Suppressor macrophage treated with lipopolysaccharide for 4 hours (primary cell): ENCODE data around the gene COPZ2.
A peak's percentile ranks its signal among the peaks of the same experiment; 100 is the strongest.
"Not testable (repeated sequence)": the region's sequence is repeated elsewhere in the genome, so short reads cannot be mapped to it uniquely, and the experiment has no call there.

ENCODE experiments used
- DNase-seq: peaks from one replicate; pipeline ENCODE4 v3.0.0-alpha.2; 2020

The COPZ2 gene

DNA sequence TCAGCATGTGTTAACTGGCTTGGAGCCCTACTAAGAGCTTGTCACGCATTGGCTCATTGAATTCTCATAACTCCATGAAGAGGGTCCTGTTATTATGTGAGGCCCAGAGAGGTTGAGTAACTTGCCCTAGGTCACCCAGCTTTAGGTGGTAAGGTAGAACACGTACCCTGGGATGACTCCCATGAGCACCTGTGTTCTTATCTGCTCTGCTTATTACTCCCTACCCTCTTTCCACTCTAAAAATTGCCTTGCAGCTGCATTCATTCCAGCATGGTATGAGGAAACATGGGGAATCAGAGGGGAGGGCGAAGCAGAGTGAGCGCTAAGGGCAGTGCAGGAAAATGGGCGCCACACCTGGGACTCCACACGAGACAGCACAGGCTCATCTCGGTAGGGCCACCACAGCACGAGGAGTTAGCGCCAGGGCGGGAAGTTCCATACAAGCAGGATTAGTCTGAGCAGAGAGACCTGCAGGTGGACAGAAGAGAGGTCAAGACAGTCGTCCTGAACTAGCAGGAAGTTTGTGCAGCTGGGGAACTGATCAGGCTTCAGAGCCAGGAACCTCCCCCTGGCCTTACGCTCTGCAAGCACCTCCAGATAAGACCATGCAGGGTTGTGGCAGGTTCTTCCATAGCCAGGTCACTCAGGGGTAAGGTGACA lies 10.1 kb downstream of the COPZ2 start:
- no peak for DNase-seq

DNA sequence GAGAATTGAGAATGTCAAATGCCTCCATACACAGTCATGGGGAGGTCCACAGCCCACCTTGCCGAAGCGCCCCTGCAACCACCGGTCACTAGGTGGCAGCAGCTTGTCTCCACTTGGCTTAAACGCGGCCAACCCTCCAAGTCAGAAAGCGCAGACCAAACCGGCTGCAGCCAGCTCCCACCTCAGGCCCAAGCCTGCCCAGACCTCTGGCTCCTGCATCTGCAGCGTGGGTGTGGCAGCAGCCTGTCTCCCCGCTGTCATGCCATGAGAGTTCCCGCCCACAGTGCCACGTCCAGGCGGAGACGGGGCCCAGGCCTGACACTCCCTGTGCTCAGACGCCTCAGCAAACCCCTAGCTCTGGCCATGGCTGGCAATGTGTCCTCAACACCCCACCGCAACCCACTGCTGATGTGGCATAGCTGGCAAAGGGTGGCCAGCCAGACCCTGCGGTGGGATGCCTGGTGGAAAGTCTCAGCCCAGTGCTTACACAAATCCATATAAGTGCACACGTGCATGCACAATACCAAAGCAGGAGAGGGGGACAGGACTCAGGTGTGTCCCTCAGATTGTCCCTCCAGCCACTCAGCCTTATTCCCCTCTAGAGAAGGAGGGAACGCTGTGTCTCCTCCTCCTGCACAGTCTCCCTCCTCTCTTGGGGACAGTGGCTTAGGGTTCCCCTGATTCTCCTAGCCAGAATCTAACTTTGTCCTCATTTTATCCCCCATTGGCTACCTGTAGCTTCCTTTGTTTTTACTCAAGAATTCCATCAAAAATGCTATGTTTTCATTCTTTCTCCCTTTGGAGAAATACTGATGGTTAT lies 10.9 kb downstream of the COPZ2 start:
- peak; percentile 75 for DNase-seq

DNA sequence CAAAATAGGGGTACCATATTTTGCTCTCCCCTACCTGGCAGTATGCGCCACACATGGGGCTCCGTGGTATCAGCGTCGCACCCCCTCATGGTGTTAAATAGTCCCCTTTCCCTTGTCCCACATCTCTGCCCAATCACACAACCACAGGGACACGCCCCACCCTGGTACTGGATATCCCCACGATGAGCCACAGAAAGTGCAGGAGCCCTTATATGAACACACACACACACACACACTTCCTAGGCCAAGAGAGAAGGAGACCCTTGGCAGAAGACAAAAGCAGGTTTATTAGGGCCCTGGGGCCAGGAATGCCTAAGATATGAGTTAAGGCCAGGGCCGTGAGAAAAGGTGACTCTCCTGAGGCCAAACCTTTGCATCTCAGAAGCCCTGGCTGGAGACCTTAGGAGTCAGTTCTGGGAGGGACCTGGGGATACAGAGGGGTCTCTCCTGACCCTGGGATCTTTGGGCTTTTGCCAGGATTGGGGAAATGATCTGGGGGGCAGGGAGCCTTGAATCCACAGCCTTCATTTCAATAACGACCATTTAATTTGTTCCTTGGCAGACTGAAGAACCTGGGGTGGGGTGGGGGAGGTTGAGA lies 11.6 kb downstream of the COPZ2 start:
- DNase-seq = no peak

DNA sequence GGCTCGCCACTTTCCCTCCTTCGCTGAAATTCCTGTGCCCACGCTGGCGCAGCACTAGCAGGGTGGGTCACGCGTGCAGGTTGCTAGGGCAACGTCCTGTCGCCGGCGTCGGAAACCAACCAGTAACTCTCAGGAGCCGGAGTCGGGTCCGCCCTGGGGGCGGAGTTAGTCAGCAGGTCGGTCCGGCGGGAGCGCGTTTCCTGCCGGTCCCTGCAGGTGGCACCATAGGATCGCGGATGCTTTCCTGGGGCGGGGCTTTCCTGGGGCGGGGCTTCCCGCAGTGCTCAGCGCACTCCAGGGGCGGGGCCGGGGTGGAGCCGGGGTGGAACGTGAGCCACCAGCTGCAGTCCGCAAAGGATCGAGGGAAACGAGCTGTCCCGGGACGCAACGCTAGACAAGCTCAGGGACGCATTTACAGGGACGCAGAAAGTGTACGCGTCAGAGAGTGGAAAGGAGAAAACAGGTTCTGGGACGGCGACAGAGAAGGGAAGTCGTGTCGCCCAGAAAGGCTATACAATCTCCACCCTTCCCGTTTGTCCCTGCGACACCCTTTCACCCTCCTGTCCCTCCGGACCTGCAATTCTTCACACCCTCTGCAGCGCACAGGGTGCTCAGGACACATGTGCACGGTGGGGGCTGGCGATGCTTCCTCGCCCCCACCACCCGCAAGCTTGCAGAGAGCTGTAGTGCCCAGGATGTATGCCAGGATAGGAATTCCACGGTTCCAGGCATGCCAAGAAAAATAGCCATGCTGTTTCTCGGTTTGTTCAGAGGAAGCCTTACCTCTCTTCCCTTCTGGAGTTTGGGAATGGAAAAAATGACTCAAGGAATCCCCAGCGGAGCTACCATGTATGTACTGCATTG lies 12.3 kb downstream of the COPZ2 start:
- peak; percentile 99 for DNase-seq

DNA sequence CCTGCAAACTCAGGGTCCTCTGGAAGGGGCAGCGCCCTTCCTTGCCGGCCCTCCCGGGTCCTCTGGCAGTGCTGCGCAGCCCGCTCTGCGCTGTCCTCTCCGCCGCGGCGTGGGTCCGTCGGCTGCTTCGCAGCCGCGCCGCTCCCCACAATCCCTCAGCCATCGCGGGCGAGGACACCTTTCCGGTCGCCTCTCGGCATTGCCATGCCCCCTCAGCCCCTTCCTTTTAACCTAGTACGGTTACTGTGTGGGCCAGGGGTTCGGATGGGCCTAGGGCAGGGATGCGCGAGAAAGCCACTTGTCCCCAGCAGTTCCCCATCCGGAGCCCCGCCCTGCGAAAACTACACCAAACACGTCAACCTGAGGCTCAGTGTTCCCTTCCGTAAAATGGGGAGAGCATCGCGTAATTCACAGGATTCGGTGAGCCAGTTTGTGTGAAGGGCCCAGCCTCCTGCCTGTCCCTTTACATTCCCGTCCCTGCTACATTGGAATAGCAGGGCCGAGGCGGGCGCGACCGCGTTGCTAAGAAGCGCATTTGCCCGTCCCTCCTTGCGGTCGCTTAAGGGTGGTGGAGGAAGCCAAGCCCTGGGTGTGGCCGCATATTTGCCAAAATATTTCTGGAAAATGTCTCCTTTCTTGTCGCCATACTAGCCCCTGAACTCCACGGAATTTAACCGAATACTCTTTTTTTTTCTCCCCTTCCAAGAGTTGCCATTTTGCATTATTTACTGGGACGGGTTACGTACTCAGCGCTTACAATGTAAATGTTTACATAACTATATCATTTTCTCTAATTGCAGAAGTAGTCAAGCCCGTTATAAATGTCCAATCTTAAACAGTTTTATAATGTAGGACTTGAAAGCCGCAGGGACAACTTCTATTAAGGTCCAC lies 13.2 kb downstream of the COPZ2 start:
- DNase-seq = peak; percentile 43

DNA sequence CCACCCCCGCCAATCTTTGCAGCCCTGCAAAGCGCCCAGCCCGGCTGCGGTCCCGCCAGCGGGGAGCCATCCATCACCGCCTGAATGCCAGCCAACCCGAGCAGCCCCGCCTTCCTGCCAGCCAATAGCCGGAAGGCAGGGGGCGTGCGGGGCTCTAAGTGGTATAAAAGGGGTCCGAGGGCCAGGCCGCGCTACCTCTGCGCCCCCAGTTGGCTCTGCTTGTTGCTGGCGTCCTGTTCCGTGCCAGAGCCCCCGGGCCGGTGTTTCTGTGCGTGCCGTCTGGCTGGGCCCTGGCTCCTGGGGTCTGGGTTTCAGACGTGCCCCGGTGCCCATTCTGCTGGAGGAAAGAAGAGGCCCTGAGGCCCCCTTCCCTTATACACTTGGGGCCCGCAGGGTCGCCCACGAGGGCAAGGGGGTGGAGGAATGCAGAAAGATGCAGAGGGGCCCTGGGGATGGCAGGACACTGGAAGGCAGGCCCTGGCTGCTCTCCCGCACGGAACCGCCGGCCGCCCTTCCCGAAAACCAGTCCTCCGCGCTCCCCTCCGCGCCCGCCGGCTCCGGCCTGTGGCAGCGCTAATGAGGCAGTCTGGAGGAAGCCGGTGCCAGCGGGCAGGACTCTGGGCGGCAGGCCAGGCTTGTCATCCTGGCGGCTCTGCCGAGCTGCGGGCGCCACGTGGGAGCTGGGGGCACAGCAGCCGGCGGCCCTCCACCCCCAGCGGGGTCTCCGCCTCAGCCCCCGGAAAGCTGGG lies 14.0 kb downstream of the COPZ2 start:
- DNase-seq = peak; percentile 80

DNA sequence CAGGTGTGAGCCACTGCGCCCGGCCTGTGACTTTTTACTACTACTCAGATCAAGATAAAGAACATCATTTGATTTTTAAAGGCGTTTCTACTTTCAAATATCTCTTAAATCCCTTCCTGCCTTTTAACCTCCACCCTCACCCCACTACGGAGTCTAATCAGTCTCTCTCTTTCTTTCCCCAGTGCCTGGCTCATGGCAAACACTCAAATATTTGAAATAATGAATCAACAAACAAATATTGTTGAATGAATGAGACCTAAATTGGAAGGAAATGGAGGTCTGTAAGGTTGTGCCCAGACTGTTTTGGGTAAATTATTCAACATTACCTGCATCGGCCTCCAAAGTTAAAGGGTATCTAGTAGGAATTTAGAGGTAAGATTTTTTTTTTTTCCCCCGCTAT lies 14.7 kb downstream of the COPZ2 start:
- no peak for DNase-seq

DNA sequence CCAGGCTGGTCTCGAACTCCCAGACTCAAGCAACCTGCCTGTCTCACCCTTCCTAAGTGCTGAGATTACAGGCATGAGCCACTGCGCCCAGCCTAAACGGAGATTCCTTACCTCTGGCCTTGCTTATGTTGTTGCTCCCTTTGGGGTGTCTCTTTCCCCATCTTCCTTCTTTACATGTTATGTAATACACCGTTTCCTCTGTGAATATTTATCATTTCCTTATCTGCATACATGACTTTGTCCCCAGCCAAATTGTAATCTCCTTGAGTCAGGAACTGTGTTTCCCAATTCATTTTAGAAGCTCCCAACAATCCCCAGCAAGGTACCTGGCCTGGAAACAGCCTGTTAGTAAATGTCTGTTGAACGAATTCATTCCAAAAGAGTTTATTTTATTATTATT lies 15.7 kb downstream of the COPZ2 start:
- peak; percentile 25 for DNase-seq

DNA sequence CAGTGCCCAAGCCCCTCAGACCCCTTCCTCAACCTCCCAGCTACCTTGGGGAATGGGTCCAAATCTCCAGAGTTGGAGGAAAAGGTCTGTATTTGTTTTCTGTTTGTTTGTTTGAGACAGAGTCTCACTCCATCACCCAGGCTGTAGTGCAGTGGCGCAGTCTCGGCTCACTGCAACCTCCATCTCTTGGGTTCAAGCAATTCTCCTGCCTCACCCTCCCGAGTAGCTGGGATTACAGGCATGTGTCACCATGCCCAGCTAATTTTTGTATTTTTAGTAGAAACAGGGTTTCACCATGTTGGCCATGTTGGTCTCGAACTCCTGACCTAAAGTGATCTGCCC lies 19.8 kb downstream of the COPZ2 start:
- DNase-seq = not testable (repeated sequence)

DNA sequence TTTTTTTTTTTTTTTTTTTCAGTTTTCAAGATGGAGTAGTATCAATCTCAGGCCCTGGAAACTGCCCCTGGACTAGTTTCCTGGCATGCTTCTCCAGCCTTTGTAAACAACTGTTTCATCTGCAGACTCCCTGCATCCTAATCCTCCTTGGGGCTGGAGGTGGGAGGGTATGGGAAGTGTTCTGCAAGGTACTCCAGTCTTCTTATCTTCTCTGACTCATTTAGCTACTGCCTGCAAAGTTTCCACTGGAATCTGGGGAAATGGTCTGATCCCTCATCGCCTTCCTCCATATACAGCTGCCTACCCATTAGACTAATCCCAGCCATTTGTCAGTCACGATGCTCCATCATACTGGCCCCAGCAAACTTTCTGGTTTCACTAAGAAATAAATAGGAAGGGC lies 21.5 kb downstream of the COPZ2 start:
- no peak for DNase-seq

DNA sequence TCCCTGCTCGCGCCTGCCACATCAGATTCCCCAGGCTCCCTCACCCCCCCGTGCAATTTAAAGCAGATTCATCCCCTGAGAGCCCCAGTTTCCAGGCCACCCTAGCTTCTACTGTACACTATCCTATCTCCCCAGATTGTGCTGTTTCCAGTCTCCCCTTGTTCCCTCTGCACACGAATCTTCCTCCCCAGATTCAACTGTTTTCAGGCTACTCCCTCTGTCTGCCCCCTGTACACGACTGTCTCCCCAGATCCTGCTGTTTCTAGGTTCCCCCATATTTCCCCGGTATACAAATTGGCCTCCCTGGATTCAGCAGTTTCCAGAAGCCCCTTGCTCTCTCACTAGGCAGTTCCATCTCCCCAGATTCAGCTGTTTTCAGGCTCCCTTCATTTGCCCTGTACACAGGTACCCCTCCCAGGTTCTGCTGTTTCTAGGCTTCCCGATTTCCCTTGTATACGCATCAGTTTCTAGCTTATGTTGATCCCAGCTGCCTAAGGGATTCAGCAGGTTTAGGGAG lies 22.9 kb downstream of the COPZ2 start:
- DNase-seq = no peak

DNA sequence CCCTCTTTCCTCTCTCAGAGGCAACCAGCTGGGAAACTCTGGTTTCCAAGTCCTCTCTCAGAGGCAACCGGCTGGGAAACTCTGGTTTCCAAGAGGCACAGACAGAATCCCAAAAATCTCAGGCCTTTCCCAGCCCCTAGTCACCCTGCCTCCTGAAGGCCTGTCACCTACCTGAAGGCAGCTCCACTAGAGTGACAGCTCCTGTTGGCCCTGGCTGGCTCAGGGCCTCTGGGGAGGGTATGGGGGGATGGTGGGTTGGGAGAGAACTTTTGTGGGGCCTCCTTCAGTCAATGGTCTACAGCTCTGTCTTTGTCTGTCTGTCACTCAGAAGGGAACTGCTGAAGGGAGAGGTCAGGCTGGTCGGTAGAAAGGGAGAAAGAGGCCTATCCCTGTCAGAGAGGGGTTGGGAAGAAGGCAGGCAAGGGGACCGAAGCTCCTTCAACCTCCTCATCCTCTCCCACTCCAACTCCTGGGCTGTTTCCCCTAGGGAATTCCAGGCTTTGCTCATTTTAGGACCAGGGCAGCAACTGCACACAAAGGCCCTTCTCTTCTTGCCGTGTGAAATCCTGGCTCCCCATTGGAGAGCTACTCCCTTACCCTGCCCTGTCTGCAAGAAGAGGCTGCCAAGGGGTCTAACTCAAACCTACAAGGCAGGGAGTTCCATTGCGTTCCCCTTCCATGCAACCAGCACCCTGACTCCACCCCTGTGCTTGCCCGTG lies 23.6 kb downstream of the COPZ2 start:
- DNase-seq = no peak

DNA sequence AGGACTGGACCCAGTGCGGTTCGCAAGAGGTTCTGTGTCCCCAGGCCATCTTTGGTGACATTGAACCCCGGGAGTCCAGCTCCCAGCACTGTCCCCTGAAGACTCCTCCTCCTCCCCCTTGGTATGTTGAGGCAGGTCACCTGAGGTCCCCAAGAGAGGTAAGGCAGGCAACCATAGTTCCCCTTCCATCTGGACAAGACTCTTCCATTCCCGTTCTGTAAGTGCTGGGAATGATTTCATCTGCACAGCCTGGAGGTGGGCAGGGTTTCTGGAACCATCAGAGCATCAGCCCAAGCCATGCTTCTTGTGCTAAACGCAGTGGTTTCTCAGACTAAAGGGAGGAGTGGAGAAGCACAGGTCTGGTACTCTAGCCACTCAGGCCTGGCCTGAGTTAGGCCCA lies 24.9 kb downstream of the COPZ2 start:
- no peak for DNase-seq

DNA sequence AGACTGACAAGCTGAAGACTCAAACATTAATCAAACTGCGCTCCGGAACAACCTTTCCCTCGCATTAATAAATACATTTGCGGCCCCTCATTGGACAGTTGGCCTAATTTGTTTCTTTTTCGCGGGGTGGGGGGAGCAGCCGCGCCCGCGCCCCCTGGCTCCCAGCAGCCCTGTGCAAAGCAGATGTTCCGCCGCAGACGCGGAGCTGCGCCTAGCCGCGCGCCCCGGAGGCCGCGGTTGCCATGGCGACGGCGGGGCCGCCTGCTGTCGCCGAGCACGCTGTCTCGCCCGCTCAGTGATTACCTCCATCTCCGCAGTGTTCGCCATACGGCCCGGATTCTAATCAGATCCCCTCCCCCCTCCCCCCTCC lies 25.5 kb downstream of the COPZ2 start:
- DNase-seq = peak; percentile 35

DNA sequence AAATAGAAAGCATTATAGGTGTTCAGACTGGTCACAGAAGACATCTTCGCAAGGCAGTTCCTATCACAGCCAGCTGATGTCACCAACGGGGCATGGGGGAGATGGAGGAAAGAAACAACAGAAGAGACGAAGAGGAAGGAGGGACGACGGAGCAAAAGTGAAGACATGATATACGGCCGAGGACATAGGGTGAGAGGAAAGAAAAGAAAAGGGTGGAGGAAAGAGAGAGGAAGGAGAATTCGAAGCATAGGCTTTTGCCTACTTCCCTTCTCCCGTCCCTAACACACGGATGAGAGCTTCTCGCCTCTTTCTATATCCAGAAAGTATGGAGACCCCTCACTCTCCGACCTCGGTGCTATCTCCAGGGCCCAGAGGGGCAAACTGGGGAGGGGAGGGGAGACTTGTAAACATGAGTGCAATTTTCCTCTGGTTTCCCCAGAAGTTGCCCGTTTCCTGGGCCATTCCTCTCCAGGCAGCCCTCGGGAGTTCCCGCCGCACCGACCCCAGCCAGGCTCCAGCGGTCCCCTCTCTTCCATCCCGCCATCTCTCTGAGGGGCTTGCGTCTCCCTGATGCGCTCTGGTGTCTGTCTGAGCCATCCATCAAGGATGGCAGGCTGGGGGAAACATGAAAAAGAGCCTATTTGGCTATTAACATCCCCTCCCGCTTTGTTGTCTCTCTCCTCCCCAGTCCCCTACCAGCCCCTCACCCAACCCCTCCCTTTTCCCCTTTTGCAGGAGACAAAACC lies 26.0 kb downstream of the COPZ2 start:
- peak; percentile 39 for DNase-seq

DNA sequence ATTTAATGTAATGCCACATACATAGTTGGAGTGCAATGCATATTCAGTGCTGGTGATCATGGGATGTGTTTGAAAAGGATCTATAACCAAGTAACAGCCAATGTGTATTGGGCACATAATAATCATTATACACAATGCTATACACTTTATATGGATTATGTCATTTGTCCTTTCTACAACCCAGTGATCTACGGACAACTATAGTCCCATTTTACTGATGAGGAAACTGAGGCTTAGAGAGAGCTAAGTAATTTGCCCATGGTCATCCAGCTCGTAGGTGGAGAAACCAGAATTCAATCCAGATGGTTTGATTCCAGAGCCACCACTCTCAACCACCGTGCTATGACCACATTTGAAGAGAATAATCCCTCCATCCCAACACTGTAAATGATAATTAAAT lies 27.4 kb downstream of the COPZ2 start:
- DNase-seq = no peak

DNA sequence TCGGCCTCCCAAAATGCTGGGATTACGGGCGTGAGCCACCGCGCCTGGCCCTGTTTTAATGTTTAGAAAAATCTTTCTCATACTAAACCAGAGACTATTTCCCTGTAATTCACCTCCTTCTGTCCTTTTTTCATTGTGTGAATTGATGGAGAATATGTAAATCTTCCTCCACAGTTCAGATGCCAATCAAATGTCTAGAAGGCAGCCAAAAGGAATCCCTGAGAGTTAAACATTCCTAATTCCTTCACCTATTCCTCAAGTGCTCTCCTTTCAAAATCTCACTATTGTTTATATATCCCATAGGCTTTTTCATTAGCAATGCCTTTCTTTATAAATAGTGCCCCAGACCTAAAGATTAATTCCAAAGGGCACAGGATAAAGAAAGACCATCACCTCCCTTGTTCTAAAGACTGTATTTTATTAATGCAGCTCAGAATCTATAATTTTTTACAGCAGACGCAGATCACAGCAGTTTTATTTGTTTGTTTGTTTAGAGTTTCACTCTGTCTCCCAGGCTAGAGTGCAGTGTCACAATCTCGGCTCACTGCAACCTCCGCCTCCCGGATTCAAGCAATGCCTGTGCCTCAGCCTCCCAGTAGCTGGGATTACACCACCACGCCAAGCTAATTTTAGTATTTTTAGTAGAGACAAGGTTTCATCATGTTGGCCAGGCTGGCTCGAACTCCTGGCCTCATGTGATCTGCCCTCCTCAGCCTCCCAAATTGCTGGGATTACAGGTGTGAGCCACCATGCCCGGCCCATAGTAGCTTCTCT lies 30.5 kb downstream of the COPZ2 start:
- peak; percentile 56 for DNase-seq

DNA sequence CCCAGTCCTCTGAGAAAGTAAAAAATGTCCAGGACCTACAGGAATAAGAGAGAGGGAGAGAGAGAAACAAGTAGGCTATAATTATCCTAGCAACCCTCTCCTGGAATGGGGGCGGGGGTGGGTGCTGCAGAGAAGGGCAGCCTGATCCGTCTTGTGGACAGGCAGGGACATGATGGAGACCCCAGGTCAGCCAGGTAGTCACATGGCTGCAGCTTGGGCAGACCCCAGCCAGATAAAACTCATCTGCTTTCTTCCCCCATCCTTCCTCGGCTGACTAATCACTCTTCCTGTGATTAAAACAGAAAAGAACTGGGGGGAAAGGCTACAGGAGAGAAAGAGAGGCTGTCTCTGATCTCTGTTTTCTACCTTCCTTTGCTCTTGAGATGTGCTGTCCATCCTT lies 32.6 kb downstream of the COPZ2 start:
- DNase-seq = no peak
